Measurements from ENCODE around the gene NPY. TPM values are rescaled to one million over a fixed set of nuclear protein-coding genes. Genes with fewer than 3 reads are reported as not detected.

The NPY gene
- total and polyA plus RNA-seq, 9 of the 15 experiments (the other 6 are each of a cell fraction or from before 2014, with no cell fraction given): not detected

GRCh38 chr7:24316340-24316739 is 32.4 kb downstream of the NPY start:
- FAIRE-seq (no peak), DNase-seq (ENCODE audit: extremely low read depth in 1 of 4, low spot score in 3 of 4) (no peak), ATAC-seq (no peak)
- Histone ChIP-seq H3K27me3 (ENCODE audit: control insufficient read depth in 2 of 2, insufficient read depth in 2 of 2, low read length in 2 of 2) (peaks cover 0 to 7% of the 10 kb centered on the region in 2 experiments; a peak in 1 of 5 replicates), H3K27ac (ENCODE audit: extremely low read depth, low read depth, low read length) (no peak overlapping the region), H3K79me2 (ENCODE audit: control insufficient read depth, insufficient read depth, low read length) (no peaks in the 10 kb centered on the region), H3K9ac (ENCODE audit: insufficient read depth in 1 of 2, low read depth in 2 of 2, low read length in 2 of 2) (no peak overlapping the region), H4K20me1 (replicated peaks; ENCODE audit: control insufficient read depth, insufficient read depth, low read length) (no peaks in the 10 kb centered on the region), H3K4me1 (replicated peaks in 1 of 2; ENCODE audit: control insufficient read depth in 2 of 2, insufficient read depth in 2 of 2, low read length in 2 of 2) (no peaks in the 10 kb centered on the region), H3K4me3 (no peak overlapping the region), H3K4me2 (ENCODE audit: insufficient read depth, low read length) (no peak overlapping the region), H3K36me3 (ENCODE audit: control insufficient read depth, insufficient read depth, low read length) (no peaks in the 10 kb centered on the region), H2AFZ (ENCODE audit: low read depth, low read length) (no peak overlapping the region), H3K9me1 (ENCODE audit: control insufficient read depth, insufficient read depth, low read length) (no peaks in the 10 kb centered on the region), H3K9me3 (replicated peaks; ENCODE audit: control insufficient read depth, insufficient read depth, low read depth, low read length) (no peaks in the 10 kb centered on the region)
- CTCF ChIA-PET (ENCODE audit: low intra/inter-chr PET ratio): no interaction called here
- 2% methylated on average over 6 of the region's 6 CpGs for WGBS (ENCODE audit: insufficient coverage, low coverage, missing lambda C conversion rate)
- in situ Hi-C loops (cut with MboI): loop anchor here (10.0 kb wide), 1 partner anchor 778 kb away; no protein-coding TSS in a partner anchor
- POLR2A ChIA-PET: no interaction called here
- intact Hi-C loops (cut with micrococcal nuclease): loop anchor here (5.0 to 10.0 kb wide), 2 partner anchors 268 to 351 kb away; no protein-coding TSS in a partner anchor
- no TSS peak for BruUV-seq (replicated peaks)
- no peak for TF ChIP-seq JUN (IDR thresholded peaks at IDR 0.05; ENCODE audit: borderline replicate concordance, low read depth, low read length)
- no peak for TF ChIP-seq JUN (CRISPR knock-in tag; IDR thresholded peaks at IDR 0.05; ENCODE audit: borderline replicate concordance)
- no peak for TF ChIP-seq MAFK (IDR thresholded peaks at IDR 0.05; ENCODE audit: low read length)
- no peak for TF ChIP-seq THRB (CRISPR knock-in tag; conservative IDR thresholded peaks at IDR 0.05)
- no peak for TF ChIP-seq KLF13 (tag; IDR thresholded peaks at IDR 0.05; ENCODE audit: borderline replicate concordance, low read depth)
- TF ChIP-seq HNRNPLL (IDR thresholded peaks at IDR 0.05; ENCODE audit: low read depth, low read length, poor library complexity, severe bottlenecking): no peak
- no peak for TF ChIP-seq MAFF (IDR thresholded peaks at IDR 0.05; ENCODE audit: low read length)
- TF ChIP-seq CBFA2T2 (conservative IDR thresholded peaks at IDR 0.05): no peak
- TF ChIP-seq ARID1B (IDR thresholded peaks at IDR 0.05): no peak
- TF ChIP-seq TSHZ1 (CRISPR knock-in tag; IDR thresholded peaks at IDR 0.05): no peak
- TF ChIP-seq ARHGAP35 (IDR thresholded peaks at IDR 0.05; ENCODE audit: partially characterized antibody): no peak
- TF ChIP-seq TRIM25 (IDR thresholded peaks at IDR 0.05; ENCODE audit: borderline replicate concordance): no peak
- no peak for TF ChIP-seq ZNF79 (CRISPR knock-in tag; IDR thresholded peaks at IDR 0.05; ENCODE audit: low read depth)
- no peak for TF ChIP-seq ATF1 (CRISPR knock-in tag; IDR thresholded peaks at IDR 0.05)
- no peak for TF ChIP-seq ATF1 (tag; IDR thresholded peaks at IDR 0.05)
- no peak for TF ChIP-seq ZNF695 (CRISPR knock-in tag; IDR thresholded peaks at IDR 0.05)
- TF ChIP-seq ZKSCAN8 (CRISPR knock-in tag; IDR thresholded peaks at IDR 0.05): no peak

Measured in K562 (cell line).